Endothelial cell of umbilical vein (primary cell): ENCODE measurements around the gene TRAPPC3L. TPM values are rescaled to one million over a fixed set of nuclear protein-coding genes. Genes with fewer than 3 reads are reported as not detected.

Source experiments
- BruUV-seq: library from RNA; stranded (reverse); fragments of 400-500 nt; replicated peaks from 2 replicates; lab custom pipeline; 2021; lab: Mats Ljungman, UMichigan
- CTCF ChIA-PET: fragments of 300-600, 350-600 bp; sonication (Branson Sonifier 250); formaldehyde crosslinking; loops from one replicate; lab custom pipeline; 2021; ENCODE audit warnings: antibody characterized with exemption, inconsistent platforms; lab: Charles Lee
- POLR2A ChIA-PET: fragments of 300-600, 350-600 bp; sonication (Branson Sonifier 250); formaldehyde crosslinking; loops from one replicate; lab custom pipeline; 2021; ENCODE audit warnings: antibody characterized with exemption, inconsistent platforms; lab: Charles Lee
- DNase-seq: peaks from one replicate; pipeline ENCODE4 v3.0.0-alpha.2; 2011; ENCODE audit warnings: low read depth, low spot score
- FAIRE-seq: peaks from 2 replicates; lab custom pipeline; 2011; peaks lifted over from hg19 to GRCh38; lab: Jason Lieb, UNC
- H2AFZ ChIP-seq: 2 replicates; pipeline ENCODE4 v1.6.0; 2012; ENCODE audit warnings: low read depth, low read length, control low read depth, inconsistent platforms
- H3K27ac ChIP-seq: 2 replicates; pipeline ENCODE4 v1.5.1; 2011; ENCODE audit warnings: low read depth, mild to moderate bottlenecking, control low read depth, low read length, moderate library complexity; ENCODE audit not compliant: insufficient read depth
- H3K27me3 ChIP-seq, 2 experiments: 2 replicates each; pipeline versions ENCODE4 v1.6.0 to v1.6.1; 2011; ENCODE audit warnings: low read length in 2 of 2, mixed read lengths in 1 of 2; ENCODE audit not compliant: control insufficient read depth in 2 of 2, insufficient read depth in 2 of 2
- H3K36me3 ChIP-seq, 2 experiments: 2 replicates in 1 of 2; 3 replicates in 1 of 2; pipeline ENCODE4 v1.5.1; 2011; ENCODE audit warnings: low read length in 2 of 2, mild to moderate bottlenecking in 1 of 2, moderate library complexity in 1 of 2; ENCODE audit not compliant: control insufficient read depth in 2 of 2, insufficient read depth in 2 of 2; ENCODE audit errors: extremely low read depth in 1 of 2
- H3K4me1 ChIP-seq: 3 replicates; pipeline ENCODE4 v1.5.1; 2011; ENCODE audit warnings: mild to moderate bottlenecking, low read length; ENCODE audit not compliant: control insufficient read depth, insufficient read depth; ENCODE audit errors: extremely low read depth
- H3K4me2 ChIP-seq: 2 replicates; pipeline ENCODE4 v1.6.1; 2011; ENCODE audit warnings: low read length, control low read depth, mixed read lengths; ENCODE audit not compliant: insufficient read depth
- H3K4me3 ChIP-seq, 3 experiments: fragments of 200-600 bp in 1 of 3; sonication (generic), shearing (Covaris generic) in 1 of 3; replicated peaks in 1 of 3; 2 replicates each; pipeline ENCODE4 v1.5.1; 2011 to 2016; ENCODE audit warnings: control low read depth in 3 of 3, low read length in 3 of 3, mild to moderate bottlenecking in 2 of 3, inconsistent platforms in 1 of 3, low read depth in 1 of 3, moderate library complexity in 1 of 3; ENCODE audit not compliant: insufficient read depth in 1 of 3
- H3K79me2 ChIP-seq: 2 replicates; pipeline ENCODE4 v1.6.0; 2012; ENCODE audit warnings: low read length, inconsistent platforms; ENCODE audit not compliant: control insufficient read depth, insufficient read depth
- H3K9ac ChIP-seq: replicated peaks from 2 replicates; pipeline ENCODE3; 2011; ENCODE audit warnings: low read length, control low read depth; ENCODE audit not compliant: insufficient read depth; ENCODE audit errors: extremely low read depth
- H3K9me1 ChIP-seq: replicated peaks from 3 replicates; pipeline ENCODE4 v1.6.0; 2011; ENCODE audit warnings: mild to moderate bottlenecking, low read length; ENCODE audit not compliant: control insufficient read depth, insufficient read depth; ENCODE audit errors: extremely low read depth
- H3K9me3 ChIP-seq: replicated peaks from 2 replicates; pipeline ENCODE4 v1.5.1; 2012; ENCODE audit warnings: low read length, inconsistent platforms; ENCODE audit not compliant: control insufficient read depth, insufficient read depth
- H4K20me1 ChIP-seq: replicated peaks from 2 replicates; pipeline ENCODE3; 2011; ENCODE audit warnings: mild to moderate bottlenecking, low read length; ENCODE audit not compliant: control insufficient read depth, insufficient read depth; ENCODE audit errors: extremely low read depth
- EZH2 ChIP-seq: IDR thresholded peaks from 2 replicates; pipeline ENCODE4 v1.6.1; 2012; ENCODE audit warnings: borderline replicate concordance, low read depth, mild to moderate bottlenecking, moderate library complexity, low read length, inconsistent platforms; ENCODE audit not compliant: severe bottlenecking
- FOS ChIP-seq: IDR thresholded peaks from 2 replicates; pipeline ENCODE4 v1.6.1; 2011; ENCODE audit warnings: mild to moderate bottlenecking, low read length, moderate library complexity, borderline replicate concordance; ENCODE audit not compliant: insufficient read depth
- GATA2 ChIP-seq: IDR thresholded peaks from 2 replicates; pipeline ENCODE4 v1.7.0; 2011; ENCODE audit warnings: low read depth, mild to moderate bottlenecking, moderate library complexity, mixed read lengths, low read length; ENCODE audit not compliant: insufficient read length, insufficient read depth
- JUN ChIP-seq: IDR thresholded peaks from 2 replicates; pipeline ENCODE4 v1.6.1; 2011; ENCODE audit warnings: borderline replicate concordance, low read depth; ENCODE audit not compliant: insufficient read length, insufficient read depth
- POLR2A ChIP-seq: IDR thresholded peaks from 2 replicates; pipeline ENCODE4 v1.6.1; 2012; ENCODE audit warnings: low read depth, mild to moderate bottlenecking, control low read depth, low read length
- POLR2AphosphoS5 ChIP-seq: IDR thresholded peaks from 2 replicates; pipeline ENCODE4 v1.6.1; 2012; ENCODE audit warnings: low read depth, mild to moderate bottlenecking, control low read depth, low read length, moderate library complexity; ENCODE audit not compliant: insufficient read depth
- dilution Hi-C: fragments of 300-500 bp; cut with MboI; formaldehyde crosslinking; loops from one replicate; pipeline ENCODE4 v1.15.0; 2019; ENCODE audit warnings: low sequenced_read_pairs; ENCODE audit not compliant: extremely low pct_ligation_motif_present
- intact Hi-C: fragments of 100-400 bp; cut with micrococcal nuclease; formaldehyde crosslinking; loops from one replicate; pipeline ENCODE4 v1.10.0; 2022
- polyA plus RNA-seq, 4 experiments: library from polyadenylated mRNA; depleted of rRNA in 3 of 4; stranded (reverse) in 3 of 4; unstranded in 1 of 4; fragments of >200 nt; gene quantifications; 2 replicates each; pipeline versions ENCODE4 v1.2.1 to v1.2.3, GENCODE V29; 2011 to 2012; ENCODE audit warnings: missing spikeins in 1 of 4
- total RNA-seq: library from RNA; stranded (reverse); gene quantifications from 2 replicates; pipeline ENCODE4 v1.2.3, GENCODE V29; 2021
- TF ChIP-seq, protein P1 (sequence below), 2 donors: IDR thresholded peaks; 1 replicate in 1 of 2; 2 replicates in 1 of 2; pipeline ENCODE4 v1.5.1; 2011; ENCODE audit warnings: low read length in 2 of 2, mild to moderate bottlenecking in 2 of 2, moderate library complexity in 2 of 2, control low read depth in 1 of 2, inconsistent platforms in 1 of 2, low read depth in 1 of 2; ENCODE audit not compliant: insufficient read depth in 1 of 2; ENCODE audit errors: extremely low read depth in 1 of 2

The TRAPPC3L gene
- total and polyA plus RNA-seq, 2 donors (not counting 3 experiments of a cell fraction or from before 2014, with no cell fraction given): 0.38 TPM; not detected in 1

DNA sequence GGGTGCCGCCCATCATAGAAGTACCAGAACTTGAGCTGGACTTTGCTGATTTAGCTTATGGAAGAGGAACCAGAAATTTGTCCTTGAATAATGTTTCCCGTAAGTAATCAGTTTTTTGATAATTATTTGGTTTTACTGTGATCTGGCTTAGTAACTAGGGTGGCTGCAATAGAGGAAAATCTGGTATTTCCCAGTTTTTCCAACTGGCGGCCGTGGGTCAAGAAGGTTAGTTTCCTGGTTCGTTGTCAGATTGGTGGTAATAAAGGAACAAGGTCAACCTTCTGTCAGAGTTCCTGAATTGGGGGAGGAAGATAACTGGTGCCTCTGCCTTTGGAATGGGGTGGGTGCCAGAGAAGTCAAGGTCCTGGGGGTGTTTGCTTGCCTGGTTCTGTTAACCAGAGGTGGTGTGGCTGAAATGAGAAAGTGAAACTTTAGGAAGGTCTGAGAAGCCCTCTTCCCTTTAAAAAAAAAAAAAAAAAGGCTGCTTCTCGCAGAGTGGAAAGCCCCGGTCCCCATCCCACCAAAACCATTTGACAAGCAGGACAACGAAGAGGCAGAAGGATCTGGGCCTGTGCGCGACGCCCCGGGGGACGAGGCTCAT is 84.1 kb downstream of the TRAPPC3L start, which contains the start of gene CALHM6:
CALHM6 (plus strand) TSS at position 45 of the 601 bp plus-strand sequence; CDS start at position 600, 555 bp downstream.
- POLR2A ChIA-PET: no interaction called here
- H3K9ac ChIP-seq: no peak within 1 kb of the TSS
- FAIRE-seq (no peak), DNase-seq (peak; percentile 4)
- no peaks in the 10 kb centered on the region for H3K79me2 ChIP-seq
- BruUV-seq: no TSS peak
- peak within 1 kb of the TSS in 2 of 3 experiments; percentile 10 to 31 for H3K4me3 ChIP-seq
- CTCF ChIA-PET: interaction anchor here (1.2 to 2.0 kb wide), 6 partner anchors 17 to 174 kb away, joined by 3 to 6 read pairs (median 4); partner anchors contain the start of gene CALHM5
- intact Hi-C loops: loop anchor here (5.0 kb wide), 1 partner anchor 174 kb away; no protein-coding TSS in a partner anchor
- peak within 1 kb of the TSS; percentile 86 for H2AFZ ChIP-seq
- H3K9me1 ChIP-seq: no peaks in the 10 kb centered on the region
- no peaks in the 10 kb centered on the region for H3K36me3 ChIP-seq
- TF ChIP-seq JUN (no peak), GATA2 (no peak), POLR2A (no peak), EZH2 (no peak), POLR2AphosphoS5 (no peak), FOS (no peak)
- TF ChIP-seq, protein P1, sequence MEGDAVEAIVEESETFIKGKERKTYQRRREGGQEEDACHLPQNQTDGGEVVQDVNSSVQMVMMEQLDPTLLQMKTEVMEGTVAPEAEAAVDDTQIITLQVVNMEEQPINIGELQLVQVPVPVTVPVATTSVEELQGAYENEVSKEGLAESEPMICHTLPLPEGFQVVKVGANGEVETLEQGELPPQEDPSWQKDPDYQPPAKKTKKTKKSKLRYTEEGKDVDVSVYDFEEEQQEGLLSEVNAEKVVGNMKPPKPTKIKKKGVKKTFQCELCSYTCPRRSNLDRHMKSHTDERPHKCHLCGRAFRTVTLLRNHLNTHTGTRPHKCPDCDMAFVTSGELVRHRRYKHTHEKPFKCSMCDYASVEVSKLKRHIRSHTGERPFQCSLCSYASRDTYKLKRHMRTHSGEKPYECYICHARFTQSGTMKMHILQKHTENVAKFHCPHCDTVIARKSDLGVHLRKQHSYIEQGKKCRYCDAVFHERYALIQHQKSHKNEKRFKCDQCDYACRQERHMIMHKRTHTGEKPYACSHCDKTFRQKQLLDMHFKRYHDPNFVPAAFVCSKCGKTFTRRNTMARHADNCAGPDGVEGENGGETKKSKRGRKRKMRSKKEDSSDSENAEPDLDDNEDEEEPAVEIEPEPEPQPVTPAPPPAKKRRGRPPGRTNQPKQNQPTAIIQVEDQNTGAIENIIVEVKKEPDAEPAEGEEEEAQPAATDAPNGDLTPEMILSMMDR (IDR thresholded peaks at IDR 0.05; ENCODE audit: extremely low read depth in 1 of 2, insufficient read depth in 1 of 2, low read depth in 1 of 2, low read length in 2 of 2): no peak
- H3K27me3 ChIP-seq: peaks cover 23 to 26% of the 10 kb centered on the region in 2 experiments
- H3K4me1 ChIP-seq: peaks cover 8% of the 10 kb centered on the region
- no peak within 1 kb of the TSS for H3K27ac ChIP-seq
- no peaks in the 10 kb centered on the region for H3K9me3 ChIP-seq
- dilution Hi-C loops: no loop called here
- H4K20me1 ChIP-seq: no peaks in the 10 kb centered on the region
- peak within 1 kb of the TSS; percentile 64 for H3K4me2 ChIP-seq
